SK-N-MC (cell line): ENCODE results near the gene NPAS1.
"Not testable (repeated sequence)": the region's sequence is repeated elsewhere in the genome, so short reads cannot be mapped to it uniquely, and the experiment has no call there.

Source experiments
- EZH2 ChIP-seq: fragments of 200-600 bp; sonication (generic); IDR thresholded peaks from one replicate; pipeline ENCODE4 v1.6.1; 2017; ENCODE audit warnings: antibody characterized with exemption
- FOXP2 ChIP-seq: optimal IDR thresholded peaks from 2 replicates; pipeline ENCODE3; 2011; ENCODE audit warnings: mild to moderate bottlenecking, moderate library complexity; ENCODE audit not compliant: insufficient read depth; ENCODE audit errors: extremely low read length, control extremely low read depth
- POLR2AphosphoS5 ChIP-seq: IDR thresholded peaks from 2 replicates; pipeline ENCODE4 v1.6.1; 2012; ENCODE audit warnings: mild to moderate bottlenecking, low read depth, low read length, borderline replicate concordance

GRCh38 chr19:47050562-47050961, 30.9 kb downstream of the NPAS1 start:
- TF ChIP-seq POLR2AphosphoS5, EZH2, FOXP2: not testable (repeated sequence)
